KG1 (cell line): ENCODE measurements around the gene BAZ1B.
"Not testable (repeated sequence)": the region's sequence is repeated elsewhere in the genome, so short reads cannot be mapped to it uniquely, and the experiment has no call there.

Experiments used
- DNase-seq: peaks from one replicate; lab custom pipeline; 2025; lab: John Stamatoyannopoulos, UW

BAZ1B gene

GRCh38 chr7:73522105-73522872 lies at the start of gene BAZ1B:
Gene BAZ1B (minus strand): TSS chr7:73522293. CDS start chr7:73521933, 360 bp downstream.
- DNase-seq = peak; percentile 97

GRCh38 chr7:73570977-73571376 lies 48.9 kb upstream of the BAZ1B start:
- DNase-seq = no peak

GRCh38 chr7:73570521-73570920 lies 48.4 kb upstream of the BAZ1B start:
- no peak for DNase-seq

GRCh38 chr7:73569042-73569608 lies 47.0 kb upstream of the BAZ1B start:
- no peak for DNase-seq

GRCh38 chr7:73567846-73568685 lies 46.0 kb upstream of the BAZ1B start:
- DNase-seq = no peak

- DNase-seq = no peak
Observed at GRCh38 chr7:73567140-73567539, 45.0 kb upstream of the BAZ1B start.

GRCh38 chr7:73566431-73566830 lies 44.3 kb upstream of the BAZ1B start:
- DNase-seq = not testable (repeated sequence)

- DNase-seq = no peak
Observed at GRCh38 chr7:73565675-73566340, 43.7 kb upstream of the BAZ1B start.

- no peak for DNase-seq
Observed at GRCh38 chr7:73560109-73560835, 38.2 kb upstream of the BAZ1B start.

GRCh38 chr7:73557397-73558257 lies 35.5 kb upstream of the BAZ1B start, which contains the start of gene BCL7B:
Gene BCL7B (minus strand): TSS chr7:73557690. CDS start chr7:73557578, 112 bp downstream.
- DNase-seq = peak; percentile 44

GRCh38 chr7:73557108-73557396 lies 35.0 kb upstream of the BAZ1B start:
- DNase-seq = peak; percentile 77

- DNase-seq = no peak
Observed at GRCh38 chr7:73556208-73557107, 34.4 kb upstream of the BAZ1B start.

- DNase-seq = no peak
Observed at GRCh38 chr7:73555411-73555982, 33.4 kb upstream of the BAZ1B start.

GRCh38 chr7:73550093-73550492 lies 28.0 kb upstream of the BAZ1B start:
- not testable (repeated sequence) for DNase-seq

GRCh38 chr7:73549176-73549575 lies 27.1 kb upstream of the BAZ1B start:
- no peak for DNase-seq

GRCh38 chr7:73547841-73548240 lies 25.7 kb upstream of the BAZ1B start:
- no peak for DNase-seq

- DNase-seq = no peak
Observed at GRCh38 chr7:73544678-73545077, 22.6 kb upstream of the BAZ1B start.

GRCh38 chr7:73541722-73542121 lies 19.6 kb upstream of the BAZ1B start:
- no peak for DNase-seq

- DNase-seq = no peak
Observed at GRCh38 chr7:73539709-73540108, 17.6 kb upstream of the BAZ1B start.
